NCI-H1092 (cell line): ENCODE data around the gene SLC4A1AP.

Experiments
- DNase-seq: peaks from one replicate; lab custom pipeline; 2025; lab: John Stamatoyannopoulos, UW

SLC4A1AP gene

DNA sequence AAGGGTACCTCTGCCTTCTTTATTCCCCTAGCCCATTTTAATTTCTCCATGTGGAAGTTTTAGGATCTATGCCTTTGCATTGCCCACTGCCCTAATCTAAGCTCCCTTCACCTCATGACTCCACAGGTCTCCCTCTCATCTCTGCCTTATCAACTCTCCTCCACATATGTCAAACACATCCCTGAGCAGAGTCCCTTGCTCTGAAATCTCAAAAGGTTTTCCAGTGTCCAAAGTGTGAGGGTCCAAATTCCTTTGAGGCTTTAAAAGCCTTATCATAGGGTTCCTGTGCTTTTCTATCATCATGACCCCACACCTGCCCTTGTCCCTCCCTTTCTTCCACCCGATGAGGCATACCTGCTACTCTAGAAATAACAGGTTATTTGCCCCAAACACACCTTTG is 38.6 kb downstream of the SLC4A1AP start:
- DNase-seq: no peak

DNA sequence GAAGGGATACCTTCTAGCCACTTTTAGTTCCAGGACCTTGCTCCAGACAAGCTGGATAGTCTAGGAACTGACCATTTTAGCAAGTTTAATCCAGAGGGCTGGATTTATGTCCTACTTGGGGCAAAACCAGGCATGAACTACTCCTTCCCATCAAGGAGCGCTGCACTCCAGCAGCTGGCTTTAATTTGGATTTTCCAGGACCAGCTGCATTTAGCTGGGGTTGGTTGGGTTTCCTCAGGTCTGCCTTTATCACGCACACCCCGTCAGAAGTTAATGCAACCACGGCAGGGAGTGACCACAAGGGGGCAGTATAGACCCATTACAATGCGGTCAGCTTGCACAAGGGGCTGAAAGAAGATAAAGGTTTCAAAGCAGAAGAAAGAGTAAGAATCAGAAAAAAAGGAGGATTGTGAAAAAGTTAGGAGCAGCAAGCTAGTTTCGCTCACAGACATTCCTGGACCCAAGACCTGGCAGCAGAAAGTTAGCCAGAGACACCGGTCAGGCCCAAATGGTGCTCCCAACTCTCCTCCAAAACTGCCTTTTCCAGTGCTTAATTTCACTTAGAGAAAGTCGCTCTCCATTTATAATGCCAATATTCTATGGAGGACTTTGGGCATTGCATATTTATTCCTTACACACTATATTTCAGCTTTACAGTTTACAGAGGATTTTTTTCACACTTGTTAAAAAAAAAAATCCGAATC is 40.1 kb downstream of the SLC4A1AP start:
- DNase-seq: peak; percentile 1

- no peak for DNase-seq
Measured at GRCh38 chr2:27704342-27704876, 40.7 kb downstream of the SLC4A1AP start.

GRCh38 chr2:27705851-27706622 is 42.3 kb downstream of the SLC4A1AP start:
- DNase-seq: no peak

DNA sequence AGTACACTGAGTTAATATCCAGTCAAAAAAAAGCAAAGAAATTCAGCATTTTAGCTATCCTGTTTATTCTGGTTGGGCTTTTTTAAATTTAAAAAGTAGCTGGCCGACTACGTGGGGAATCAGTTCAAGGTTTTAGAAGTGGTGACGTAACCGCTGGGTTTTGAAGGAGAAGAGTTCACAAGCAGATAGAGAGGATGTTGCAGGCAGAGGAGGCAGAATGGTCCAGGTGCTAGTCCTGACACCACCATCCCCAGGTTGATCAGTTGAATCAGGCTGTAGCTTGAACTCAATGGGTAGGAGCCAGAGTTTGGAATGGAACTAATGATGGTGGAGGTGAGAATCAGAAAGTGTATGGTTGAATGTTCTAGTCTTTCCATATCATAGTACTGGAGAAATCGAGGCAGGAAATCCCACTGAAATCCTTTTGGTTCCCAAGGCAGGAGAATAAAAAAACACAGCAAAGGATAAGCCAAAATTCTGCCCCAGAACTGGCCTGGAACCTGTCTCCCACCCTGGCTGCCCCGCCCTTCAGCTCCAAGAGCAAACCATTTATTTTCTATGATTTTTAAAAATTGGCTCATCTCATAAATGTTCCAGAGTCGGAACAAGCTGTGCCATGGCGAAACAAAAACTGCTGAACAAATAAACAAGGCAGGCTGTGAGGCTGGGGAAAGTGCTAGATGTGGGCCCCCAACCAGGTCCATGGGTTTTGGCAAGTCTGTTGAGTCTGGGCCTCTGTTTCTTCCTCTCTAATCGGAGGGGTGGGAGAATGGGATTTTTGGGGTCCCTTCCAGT is 44.0 kb downstream of the SLC4A1AP start:
- no peak for DNase-seq

DNA sequence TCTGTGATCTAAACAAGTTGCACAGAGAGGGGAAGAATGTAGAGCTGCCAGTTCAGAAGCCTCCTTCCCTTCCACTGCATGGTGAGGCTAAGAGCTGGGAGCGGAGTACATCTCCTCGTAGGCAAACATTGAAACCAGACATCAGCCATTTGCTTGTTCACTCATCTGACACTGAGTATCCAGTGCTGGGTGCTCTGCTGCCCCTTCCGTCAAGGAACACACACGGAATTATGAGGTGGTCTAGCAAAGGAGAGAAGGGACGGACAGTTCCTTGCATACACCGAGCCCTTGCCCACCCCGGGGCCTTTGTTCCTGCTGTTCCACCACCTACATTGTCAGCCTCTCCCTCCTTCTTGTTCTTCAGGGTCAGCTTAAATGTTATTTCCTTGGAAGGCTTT is 44.6 kb downstream of the SLC4A1AP start:
- DNase-seq: no peak

GRCh38 chr2:27708666-27709065 is 45.0 kb downstream of the SLC4A1AP start:
- DNase-seq: no peak

- no peak for DNase-seq
Measured at GRCh38 chr2:27709326-27709725, 45.6 kb downstream of the SLC4A1AP start.

DNA sequence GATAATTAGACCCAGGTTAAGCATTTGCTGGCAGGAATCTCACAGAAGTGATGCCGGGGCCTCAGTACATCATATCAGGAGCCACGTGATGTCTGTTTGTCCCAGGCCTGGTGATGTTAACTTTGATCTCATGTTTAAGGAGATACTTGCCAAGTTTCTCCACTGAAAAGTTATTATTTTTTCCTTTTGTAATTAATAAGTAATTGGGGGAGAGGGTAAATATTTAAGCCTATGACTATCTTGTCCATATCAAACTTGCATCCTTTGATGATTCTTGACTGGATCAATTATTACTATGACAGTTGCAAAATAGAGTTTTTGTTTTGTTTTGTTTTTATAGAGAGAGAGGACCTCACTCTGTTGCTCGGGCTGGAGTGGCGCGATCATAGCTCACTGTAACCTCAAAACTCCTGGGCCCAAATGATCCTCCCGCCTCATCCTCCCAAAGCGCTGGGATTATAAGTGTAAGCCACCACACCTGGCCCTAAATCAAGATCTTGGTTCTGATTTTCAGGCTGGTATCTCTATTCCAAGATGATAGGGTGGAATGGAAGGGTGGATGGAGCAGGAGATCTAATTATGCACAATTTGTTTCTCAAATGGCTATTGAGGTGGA is 46.4 kb downstream of the SLC4A1AP start:
- DNase-seq: no peak

DNA sequence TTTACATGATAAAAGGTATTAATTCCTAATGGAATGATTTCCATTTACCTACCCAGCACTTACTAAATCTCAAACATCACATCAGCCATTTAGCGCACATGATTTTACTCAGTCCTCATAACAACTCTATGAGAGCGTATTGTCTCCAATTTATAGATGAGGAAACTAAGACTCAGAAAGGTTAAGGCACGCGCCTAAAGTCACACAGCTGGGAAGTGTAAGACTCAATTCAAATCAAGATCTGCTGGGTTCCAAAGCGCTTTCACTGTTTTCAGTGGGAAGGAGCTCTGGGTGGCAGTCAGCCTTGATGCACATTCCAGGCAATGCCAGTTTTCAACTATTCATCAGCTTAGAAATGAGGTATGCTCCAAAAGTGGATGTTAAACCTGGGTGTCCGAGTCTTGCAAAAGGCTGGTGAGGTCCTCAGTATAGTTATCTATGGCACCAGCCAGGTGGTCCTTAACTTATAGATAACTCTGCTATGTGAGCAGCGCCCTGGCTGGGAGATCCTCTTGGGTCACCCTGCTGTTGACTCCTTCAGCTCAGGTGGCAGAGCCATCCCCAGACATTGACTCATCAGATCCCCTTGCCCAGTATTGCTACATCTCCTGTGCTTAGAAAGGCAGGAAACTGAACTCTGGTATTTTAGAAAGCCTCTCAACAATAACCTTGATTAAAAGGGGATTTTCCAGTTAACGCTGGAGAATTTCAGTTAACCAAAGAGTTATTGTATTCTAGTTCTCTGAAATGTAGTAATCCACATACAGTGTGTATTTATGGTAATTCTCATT is 47.1 kb downstream of the SLC4A1AP start:
- no peak for DNase-seq

GRCh38 chr2:27711804-27712203 is 48.1 kb downstream of the SLC4A1AP start:
- no peak for DNase-seq

- DNase-seq: no peak
Measured at GRCh38 chr2:27712522-27712921, 48.8 kb downstream of the SLC4A1AP start.

DNA sequence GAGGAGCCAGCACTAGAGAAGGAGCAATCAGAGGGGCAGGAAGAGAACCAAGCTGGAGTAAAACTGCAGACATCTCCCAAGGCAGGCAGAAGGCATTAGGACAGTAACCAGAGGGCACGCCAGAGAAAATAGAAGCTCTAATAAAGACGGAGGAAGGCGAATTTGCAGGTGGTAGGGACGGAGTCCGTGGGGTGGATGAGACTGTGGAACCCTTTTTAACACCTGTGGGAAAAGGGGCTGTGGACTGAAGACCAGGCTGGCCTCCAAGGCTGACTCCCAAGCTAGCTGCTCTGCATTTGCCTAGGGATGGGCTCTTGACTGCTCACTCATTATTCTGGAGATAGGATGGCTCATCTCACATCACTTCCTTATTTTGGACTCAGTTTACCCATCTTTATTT is 49.5 kb downstream of the SLC4A1AP start:
- no peak for DNase-seq

DNA sequence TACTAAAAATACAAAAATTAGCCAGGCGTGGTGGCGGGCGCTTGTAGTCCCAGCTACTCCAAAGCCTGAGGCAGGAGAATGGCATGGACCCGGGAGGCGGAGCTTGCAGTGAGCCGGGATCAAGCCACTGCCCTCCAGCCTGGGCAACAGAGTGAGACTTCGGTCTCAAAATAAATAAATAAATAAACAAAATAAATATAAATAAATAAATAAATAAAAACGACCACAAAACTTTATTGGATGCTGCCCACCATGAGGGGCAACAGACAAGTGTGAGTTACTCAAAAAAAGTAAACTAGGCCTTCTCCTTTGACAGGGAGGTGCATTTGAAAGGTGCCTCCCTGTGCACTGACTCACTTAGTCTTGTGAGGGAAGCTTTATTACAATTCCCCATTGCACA is 50.4 kb downstream of the SLC4A1AP start:
- DNase-seq: no peak

DNA sequence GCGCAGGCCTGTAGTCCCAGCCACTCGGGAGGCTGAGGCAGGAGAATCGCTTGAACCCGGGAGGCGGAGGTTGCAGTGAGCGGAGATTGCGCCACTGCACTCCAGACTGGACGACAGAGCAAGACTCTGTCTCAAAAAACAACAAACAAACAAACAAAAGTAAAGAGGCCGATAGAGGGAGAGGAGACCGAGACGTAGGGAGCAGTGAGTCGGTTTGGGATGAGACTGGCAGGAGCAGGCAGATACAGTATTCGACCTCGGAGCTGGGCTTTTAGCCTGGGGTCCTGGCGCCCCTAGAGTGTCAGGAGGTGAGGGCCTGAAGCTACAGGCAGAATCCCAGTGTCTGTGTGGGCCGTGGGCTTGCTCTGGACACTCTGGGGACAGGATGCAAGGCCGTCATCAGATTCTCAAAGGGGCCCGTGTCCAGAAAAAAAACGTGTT is 51.2 kb downstream of the SLC4A1AP start:
- no peak for DNase-seq

DNA sequence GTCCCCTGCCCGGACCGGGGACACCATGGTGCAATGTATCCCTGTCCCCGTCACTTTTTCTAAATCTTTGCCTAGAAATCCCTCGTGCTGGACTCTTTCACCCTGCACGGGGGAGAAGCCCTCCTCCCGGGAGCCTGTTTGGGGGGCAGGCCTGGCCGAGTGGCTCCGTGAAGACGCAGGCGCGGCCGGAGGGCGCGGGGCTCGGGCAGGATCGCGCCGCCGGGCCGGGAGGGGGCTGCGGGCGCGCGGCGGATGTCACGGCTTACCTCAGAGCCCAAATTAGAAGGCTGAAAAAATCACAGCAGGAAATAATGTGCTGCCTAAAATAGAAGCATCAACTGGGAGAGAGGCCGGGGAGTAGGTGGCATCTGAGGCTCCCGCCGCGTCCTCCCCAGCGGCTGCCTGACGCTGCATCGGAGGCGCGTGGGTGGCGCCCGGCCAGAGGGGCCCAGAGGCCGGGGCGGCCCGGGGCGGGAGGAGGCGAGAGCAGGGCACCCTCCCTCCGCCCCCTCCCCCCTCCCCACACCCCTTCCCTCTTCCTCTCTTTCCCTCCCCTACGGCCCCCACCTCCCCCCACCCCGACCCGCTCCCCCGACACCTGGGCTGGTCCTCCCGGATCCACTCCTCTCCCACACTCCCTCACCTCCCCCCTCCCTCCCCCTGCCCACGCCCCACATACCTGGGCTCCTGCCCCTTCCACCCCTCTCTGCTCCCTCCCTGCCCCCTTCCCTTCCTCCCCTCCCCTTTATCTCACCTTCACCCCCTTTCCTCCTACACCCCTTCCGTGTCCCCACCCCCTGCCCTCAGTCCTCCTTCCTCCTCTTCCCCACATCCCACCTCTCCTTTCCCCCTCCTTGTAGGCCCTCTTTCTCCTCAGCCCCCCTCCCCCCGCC is 51.9 kb downstream of the SLC4A1AP start:
- no peak for DNase-seq

DNA sequence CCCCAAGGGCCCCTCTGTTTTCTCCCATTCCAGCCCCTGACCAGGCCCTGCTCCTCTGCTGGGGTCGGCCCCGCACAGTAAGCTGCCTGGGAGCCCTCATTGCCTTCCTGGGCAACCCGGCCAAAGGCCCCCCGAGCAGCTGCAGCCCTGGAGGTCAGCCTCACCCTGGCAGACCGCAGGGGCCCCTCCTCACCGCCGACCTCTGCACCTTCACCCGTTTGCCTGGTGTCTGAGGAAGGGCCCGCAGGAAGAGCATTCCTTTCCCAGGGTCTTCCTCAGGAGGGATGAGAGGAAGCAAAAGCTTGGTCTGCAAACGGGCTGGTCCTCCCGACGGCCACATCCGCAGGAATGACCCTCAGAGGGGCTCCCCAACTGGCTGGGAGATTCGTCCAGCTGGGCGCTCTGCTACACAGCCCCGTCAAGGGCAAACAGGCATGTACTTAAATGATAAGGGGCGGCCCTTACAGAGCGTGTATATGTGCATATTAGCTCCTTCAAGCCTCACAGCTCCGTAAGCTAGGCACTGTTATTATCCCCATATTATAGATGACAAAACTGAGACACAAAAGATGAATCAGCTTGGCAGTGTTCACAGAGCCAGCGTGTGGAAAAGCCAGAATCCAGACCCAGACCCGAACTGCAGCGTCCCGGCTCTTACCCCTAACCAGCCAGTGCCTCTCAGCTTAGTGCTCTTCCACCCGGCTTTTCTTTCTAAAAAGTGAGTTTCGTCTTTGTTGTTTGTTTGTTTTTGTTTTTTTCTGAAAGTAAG is 52.8 kb downstream of the SLC4A1AP start:
- DNase-seq: no peak

DNA sequence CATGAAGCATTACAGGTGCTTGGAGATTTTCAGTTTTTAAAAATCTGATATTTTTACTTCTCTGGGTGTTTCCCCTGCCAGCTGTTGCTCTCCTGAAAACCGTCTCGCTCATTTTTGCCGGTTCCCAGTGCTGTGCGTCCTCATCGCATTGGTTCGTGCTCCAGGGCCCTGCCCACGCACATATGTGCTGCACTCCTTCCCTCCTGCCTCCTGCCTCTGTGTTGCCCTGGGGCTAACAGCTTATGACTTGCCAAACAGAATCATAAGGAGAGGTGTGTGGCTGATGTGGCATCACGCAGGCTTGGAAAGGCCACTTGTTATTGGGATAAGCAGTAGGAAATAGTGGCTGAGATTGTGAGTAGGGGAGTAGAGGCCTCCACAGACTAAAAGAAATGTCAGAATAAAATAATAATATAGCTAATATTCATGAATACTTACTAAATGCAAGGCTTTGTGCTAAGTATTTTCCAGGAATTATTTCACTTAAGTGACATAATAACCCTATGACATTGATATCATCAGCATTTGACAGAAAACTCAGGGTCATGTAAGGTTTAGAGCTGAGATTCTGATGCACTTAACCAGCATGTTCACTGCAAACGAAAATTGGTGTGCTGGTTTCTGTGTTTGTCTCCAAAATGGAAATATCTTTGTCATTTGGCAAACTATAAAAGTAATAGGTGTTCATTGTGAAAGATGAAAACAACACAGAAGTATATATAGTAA is 53.5 kb downstream of the SLC4A1AP start:
- DNase-seq: no peak
